CD8-positive, alpha-beta memory T cell (primary cell): ENCODE results near the gene PCDHGB5. TPM values are rescaled to one million over a fixed set of nuclear protein-coding genes. Genes with fewer than 3 reads are reported as not detected.
"Not testable (repeated sequence)": the region's sequence is repeated elsewhere in the genome, so short reads cannot be mapped to it uniquely, and the experiment has no call there.

Experiments used
- CTCF ChIA-PET: fragments of 350-600 bp; sonication (Branson Sonifier 250); formaldehyde crosslinking; loops from one replicate; lab custom pipeline; 2021; ENCODE audit warnings: antibody characterized with exemption; lab: Charles Lee
- POLR2A ChIA-PET: fragments of 350-600 bp; sonication (Branson Sonifier 250); formaldehyde crosslinking; loops from one replicate; lab custom pipeline; 2021; ENCODE audit warnings: antibody characterized with exemption; lab: Charles Lee
- DNase-seq, 5 donors: peaks; one replicate each; pipeline versions ENCODE4 v3.0.0 to v3.0.0-alpha.2; 2020 to 2022; ENCODE audit warnings: mixed read lengths in 1 of 5
- H3K27ac ChIP-seq: one replicate; pipeline ENCODE4 v1.7.0; 2013; ENCODE audit warnings: low read depth, mild to moderate bottlenecking, low read length, moderate library complexity
- H3K27me3 ChIP-seq: 2 replicates; pipeline ENCODE4 v1.7.0; 2013; ENCODE audit warnings: low read length, mild to moderate bottlenecking; ENCODE audit not compliant: insufficient read depth, poor library complexity, severe bottlenecking
- H3K36me3 ChIP-seq: 2 replicates; pipeline ENCODE4 v1.7.0; 2013; ENCODE audit warnings: mild to moderate bottlenecking, low read length, moderate library complexity; ENCODE audit not compliant: insufficient read depth
- H3K4me1 ChIP-seq: 2 replicates; pipeline ENCODE4 v1.7.0; 2013; ENCODE audit warnings: mild to moderate bottlenecking, low read length, moderate library complexity; ENCODE audit not compliant: insufficient read depth
- H3K4me3 ChIP-seq: 2 replicates; pipeline ENCODE4 v1.7.0; 2013; ENCODE audit warnings: mild to moderate bottlenecking, low read length
- H3K9me3 ChIP-seq: 2 replicates; pipeline ENCODE4 v1.7.0; 2013; ENCODE audit warnings: mild to moderate bottlenecking, low read length
- H3K27ac Mint-ChIP-seq, 8 donors: one replicate each; pipeline ENCODE4 v1.8.0; 2020 to 2021; ENCODE audit warnings: mixed read lengths in 8 of 8, mild to moderate bottlenecking in 6 of 8, inconsistent platforms in 3 of 8, moderate library complexity in 3 of 8
- H3K27me3 Mint-ChIP-seq, 2 donors: one replicate each; pipeline ENCODE4 v1.8.0; 2020 to 2021; ENCODE audit warnings: mixed read lengths in 2 of 2, mild to moderate bottlenecking in 1 of 2, moderate library complexity in 1 of 2
- H3K36me3 Mint-ChIP-seq, 3 donors: one replicate each; pipeline ENCODE4 v1.8.0; 2020 to 2021; ENCODE audit warnings: mixed read lengths in 3 of 3, inconsistent platforms in 1 of 3, mild to moderate bottlenecking in 1 of 3
- H3K4me1 Mint-ChIP-seq, 3 donors: one replicate each; pipeline ENCODE4 v1.8.0; 2020 to 2021; ENCODE audit warnings: mixed read lengths in 3 of 3, inconsistent platforms in 1 of 3, mild to moderate bottlenecking in 1 of 3
- H3K4me3 Mint-ChIP-seq, 7 donors: one replicate each; pipeline ENCODE4 v1.8.0; 2020 to 2021; ENCODE audit warnings: mixed read lengths in 7 of 7, mild to moderate bottlenecking in 6 of 7, moderate library complexity in 4 of 7, inconsistent platforms in 2 of 7
- H3K9me3 Mint-ChIP-seq, 5 donors: one replicate each; pipeline ENCODE4 v1.8.0; 2020 to 2022; ENCODE audit warnings: mixed read lengths in 5 of 5, mild to moderate bottlenecking in 3 of 5, moderate library complexity in 2 of 5, inconsistent platforms in 1 of 5
- polyA plus RNA-seq: library from polyadenylated mRNA; unstranded; fragments of 300-500 nt; fragmentation: Illumina TruSeq; gene quantifications from one replicate; pipeline ENCODE4 v1.2.3, GENCODE V29; 2021
- total RNA-seq, 2 experiments: library from RNA; stranded (reverse); gene quantifications; one replicate each; pipeline ENCODE4 v1.2.3, GENCODE V29; 2021

Gene PCDHGB5
- total and polyA plus RNA-seq, 3 experiments from 2014 or later, result 0.14 to 0.27 (median 0.22) TPM

GRCh38 chr5:141417494-141418172 lies 19.9 kb downstream of the PCDHGB5 start, which contains the start of gene PCDHGB7:
TSS of gene PCDHGB7 (plus strand) at chr5:141417677. CDS start at chr5:141417860, 183 bp downstream.
- peaks cover 72 to 84% of the 10 kb centered on the region in 2 donors for H3K27me3 Mint-ChIP-seq
- H3K27ac Mint-ChIP-seq, result peak within 1 kb of the TSS in 3 of 8 donors; percentile 30 to 69 (median 36)
- Histone ChIP-seq H3K27me3 (peaks cover 71% of the 10 kb centered on the region), H3K9me3 (peaks cover 13% of the 10 kb centered on the region)
- H3K36me3 ChIP-seq, H3K4me1 ChIP-seq, POLR2A ChIA-PET, H3K4me3 ChIP-seq, H3K27ac ChIP-seq: not testable (repeated sequence)
- H3K36me3 Mint-ChIP-seq, result peaks cover 0 to 22% (median 5%) of the 10 kb centered on the region in 3 donors
- CTCF ChIA-PET, result interaction anchor here (1.1 to 1.4 kb wide), 2 partner anchors 10 to 146 kb away, joined by 3 to 4 read pairs; partner anchors contain the start of gene PCDHGB6
- H3K4me1 Mint-ChIP-seq, result peaks cover 24 to 43% (median 27%) of the 10 kb centered on the region in 3 donors
- peak within 1 kb of the TSS; percentile 56 to 81 (median 68) for H3K4me3 Mint-ChIP-seq
- DNase-seq, result peak in 2 of 5 donors; percentile 16 to 32
- H3K9me3 Mint-ChIP-seq, result peaks cover 18 to 69% (median 66%) of the 10 kb centered on the region in 5 donors

DNA sequence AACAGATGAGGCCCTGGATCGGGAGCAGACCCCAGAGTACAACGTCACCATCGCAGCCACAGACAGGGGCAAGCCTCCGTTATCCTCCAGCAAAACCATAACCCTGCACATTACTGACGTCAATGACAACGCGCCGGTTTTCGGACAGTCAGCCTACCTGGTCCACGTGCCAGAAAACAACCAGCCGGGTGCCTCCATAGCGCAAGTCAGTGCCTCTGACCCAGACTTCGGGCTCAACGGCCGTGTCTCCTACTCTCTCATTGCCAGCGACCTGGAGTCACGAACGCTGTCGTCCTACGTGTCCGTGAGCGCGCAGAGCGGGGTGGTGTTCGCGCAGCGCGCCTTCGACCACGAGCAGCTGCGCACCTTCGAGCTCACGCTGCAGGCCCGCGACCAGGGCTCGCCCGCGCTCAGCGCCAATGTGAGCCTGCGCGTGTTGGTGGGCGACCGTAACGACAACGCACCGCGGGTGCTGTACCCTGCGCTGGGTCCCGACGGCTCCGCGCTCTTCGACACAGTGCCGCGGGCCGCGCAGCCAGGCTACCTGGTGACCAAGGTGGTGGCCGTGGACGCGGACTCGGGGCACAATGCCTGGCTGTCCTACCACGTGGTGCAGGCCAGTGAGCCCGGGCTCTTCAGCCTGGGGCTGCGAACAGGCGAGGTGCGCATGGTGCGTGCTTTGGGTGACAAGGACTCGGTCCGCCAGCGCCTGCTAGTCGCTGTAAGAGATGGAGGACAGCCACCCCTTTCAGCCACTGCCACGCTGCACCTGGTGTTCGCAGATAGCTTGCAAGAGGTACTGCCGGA lies 21.5 kb downstream of the PCDHGB5 start:
- CTCF ChIA-PET, result no interaction called here
- H3K36me3 Mint-ChIP-seq, result peaks cover 0 to 20% (median 4%) of the 10 kb centered on the region in 3 donors
- peak overlapping the region in 4 of 7 donors; percentile 5 to 68 (median 26) for H3K4me3 Mint-ChIP-seq

DNA sequence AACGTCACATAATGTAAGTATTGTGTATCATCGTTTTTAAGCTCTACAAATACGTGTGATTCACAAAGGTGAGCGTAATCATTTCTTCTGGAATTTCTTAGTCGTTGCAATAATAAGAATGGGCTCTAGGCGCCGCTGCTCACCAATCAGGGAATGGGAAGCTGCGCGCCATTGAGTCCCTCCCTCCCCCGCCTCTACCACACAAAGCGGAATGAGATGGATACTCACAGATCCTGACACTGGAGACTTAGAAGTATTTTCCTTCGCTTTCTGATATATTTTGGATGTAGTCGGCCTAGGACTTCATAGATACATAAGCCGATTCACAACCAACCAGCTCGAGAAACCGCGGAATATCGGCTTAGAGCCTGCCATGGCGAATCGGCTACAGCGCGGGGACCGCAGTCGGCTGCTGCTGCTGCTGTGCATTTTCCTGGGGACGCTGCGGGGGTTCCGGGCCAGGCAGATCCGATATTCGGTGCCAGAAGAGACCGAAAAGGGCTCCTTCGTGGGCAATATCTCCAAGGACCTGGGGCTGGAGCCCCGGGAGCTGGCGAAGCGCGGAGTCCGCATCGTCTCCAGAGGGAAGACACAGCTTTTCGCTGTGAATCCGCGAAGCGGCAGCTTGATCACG lies 23.2 kb downstream of the PCDHGB5 start, which contains the start of gene PCDHGA11:
Gene PCDHGA11 (plus strand): TSS at position 197 of the 634 bp plus-strand sequence. CDS start 177 bp downstream, at position 374.
- Mint-ChIP-seq H3K4me3 (peak within 1 kb of the TSS; percentile 68 to 81 (median 73)), H3K36me3 (peaks cover 0 to 13% (median 3%) of the 10 kb centered on the region in 3 donors), H3K9me3 (peaks cover 20 to 64% (median 56%) of the 10 kb centered on the region in 5 donors), H3K4me1 (peaks cover 7 to 17% (median 11%) of the 10 kb centered on the region in 3 donors), H3K27me3 (peaks cover 72 to 79% of the 10 kb centered on the region in 2 donors), H3K27ac (peak within 1 kb of the TSS in 4 of 8 donors; percentile 23 to 64 (median 35))
- peaks cover 13% of the 10 kb centered on the region for H3K9me3 ChIP-seq
- CTCF ChIA-PET, result interaction anchor here (1.2 kb wide), 1 partner anchor 101 kb away, joined by 3 read pairs; the partner anchor contains the start of gene TAF7
- no peaks in the 10 kb centered on the region for H3K4me1 ChIP-seq
- H3K27ac ChIP-seq, result no peak within 1 kb of the TSS
- H3K27me3 ChIP-seq, result peaks cover 47% of the 10 kb centered on the region
- DNase-seq, result peak in 2 of 5 donors; percentile 12 to 26
- POLR2A ChIA-PET, result no interaction called here
- peak within 1 kb of the TSS; percentile 6 for H3K4me3 ChIP-seq
- H3K36me3 ChIP-seq, result no peaks in the 10 kb centered on the region

More for the DNA sequence above, 21.5 kb downstream of the PCDHGB5 start:
- peaks cover 67 to 78% of the 10 kb centered on the region in 2 donors for H3K27me3 Mint-ChIP-seq
- Histone ChIP-seq H3K36me3 (no peaks in the 10 kb centered on the region), H3K9me3 (peaks cover 13% of the 10 kb centered on the region), H3K27ac (no peak overlapping the region), H3K27me3 (peaks cover 57% of the 10 kb centered on the region), H3K4me1 (no peaks in the 10 kb centered on the region), H3K4me3 (no peak overlapping the region)
- POLR2A ChIA-PET, result no interaction called here
- peaks cover 20 to 72% (median 59%) of the 10 kb centered on the region in 5 donors for H3K9me3 Mint-ChIP-seq
- H3K27ac Mint-ChIP-seq, result no peak overlapping the region
- DNase-seq, result no peak
- H3K4me1 Mint-ChIP-seq, result peaks cover 10 to 27% (median 17%) of the 10 kb centered on the region in 3 donors

DNA sequence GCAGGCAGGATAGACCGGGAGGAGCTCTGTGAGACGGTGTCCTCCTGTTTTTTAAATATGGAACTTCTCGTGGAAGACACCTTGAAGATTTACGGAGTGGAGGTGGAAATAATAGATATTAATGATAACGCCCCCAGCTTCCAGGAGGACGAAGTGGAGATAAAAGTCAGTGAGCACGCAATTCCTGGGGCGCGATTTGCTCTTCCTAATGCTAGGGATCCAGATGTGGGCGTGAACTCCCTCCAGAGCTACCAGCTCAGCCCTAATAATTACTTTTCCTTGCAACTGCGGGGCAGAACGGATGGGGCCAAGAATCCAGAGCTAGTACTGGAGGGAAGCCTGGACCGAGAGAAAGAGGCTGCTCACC lies 23.7 kb downstream of the PCDHGB5 start:
- H3K4me1 Mint-ChIP-seq, result peaks cover 7 to 17% (median 11%) of the 10 kb centered on the region in 3 donors
- H3K9me3 Mint-ChIP-seq, result peaks cover 20 to 63% (median 51%) of the 10 kb centered on the region in 5 donors
- peaks cover 0 to 13% (median 3%) of the 10 kb centered on the region in 3 donors for H3K36me3 Mint-ChIP-seq
- DNase-seq, result no peak
- CTCF ChIA-PET, result interaction anchor here (1.2 kb wide), 1 partner anchor 101 kb away, joined by 3 read pairs; the partner anchor contains the start of gene TAF7
- H3K9me3 ChIP-seq, result peaks cover 13% of the 10 kb centered on the region
- no peak overlapping the region for H3K27ac ChIP-seq
- peaks cover 42% of the 10 kb centered on the region for H3K27me3 ChIP-seq
- H3K36me3 ChIP-seq, result no peaks in the 10 kb centered on the region
- H3K4me1 ChIP-seq, result no peaks in the 10 kb centered on the region
- peak overlapping the region in 2 of 8 donors; percentile 23 to 64 for H3K27ac Mint-ChIP-seq
- no peak overlapping the region for H3K4me3 ChIP-seq
- peak overlapping the region; percentile 68 to 81 (median 73) for H3K4me3 Mint-ChIP-seq
- H3K27me3 Mint-ChIP-seq, result peaks cover 72 to 79% of the 10 kb centered on the region in 2 donors
- POLR2A ChIA-PET, result no interaction called here

DNA sequence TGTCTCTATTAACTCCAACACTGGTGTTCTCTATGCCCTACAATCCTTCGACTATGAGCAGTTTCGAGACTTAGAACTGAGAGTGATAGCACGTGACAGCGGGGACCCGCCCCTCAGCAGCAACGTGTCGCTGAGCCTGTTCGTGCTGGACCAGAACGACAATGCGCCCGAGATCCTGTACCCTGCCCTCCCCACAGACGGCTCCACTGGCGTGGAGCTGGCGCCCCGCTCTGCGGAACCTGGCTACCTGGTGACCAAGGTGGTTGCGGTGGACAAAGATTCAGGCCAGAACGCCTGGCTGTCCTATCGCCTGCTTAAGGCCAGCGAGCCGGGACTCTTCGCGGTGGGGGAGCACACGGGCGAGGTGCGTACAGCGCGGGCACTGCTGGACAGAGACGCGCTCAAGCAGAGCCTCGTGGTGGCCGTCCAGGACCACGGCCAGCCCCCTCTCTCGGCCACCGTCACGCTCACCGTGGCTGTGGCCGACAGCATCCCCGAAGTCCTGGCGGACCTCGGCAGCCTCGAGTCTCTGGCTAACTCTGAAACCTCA lies 25.1 kb downstream of the PCDHGB5 start:
- H3K4me1 Mint-ChIP-seq, result peaks cover 6 to 16% (median 10%) of the 10 kb centered on the region in 3 donors
- no peak overlapping the region for H3K27ac Mint-ChIP-seq
- H3K4me1 ChIP-seq, result no peaks in the 10 kb centered on the region
- H3K9me3 ChIP-seq, result peaks cover 13% of the 10 kb centered on the region
- peaks cover 20 to 62% (median 53%) of the 10 kb centered on the region in 5 donors for H3K9me3 Mint-ChIP-seq
- peaks cover 77% of the 10 kb centered on the region in 2 donors for H3K27me3 Mint-ChIP-seq
- ChIA-PET CTCF (no interaction called here), POLR2A (no interaction called here)
- H3K36me3 Mint-ChIP-seq, result peaks cover 0 to 13% (median 3%) of the 10 kb centered on the region in 3 donors
- DNase-seq, result no peak
- H3K4me3 Mint-ChIP-seq, result peak overlapping the region in 2 of 7 donors; percentile 18 to 39
- peaks cover 35% of the 10 kb centered on the region for H3K27me3 ChIP-seq
- H3K4me3 ChIP-seq, result no peak overlapping the region
- no peaks in the 10 kb centered on the region for H3K36me3 ChIP-seq
- no peak overlapping the region for H3K27ac ChIP-seq

- Mint-ChIP-seq H3K27me3 (peaks cover 70 to 72% of the 10 kb centered on the region in 2 donors), H3K9me3 (peaks cover 17 to 54% (median 52%) of the 10 kb centered on the region in 5 donors), H3K27ac (no peak overlapping the region), H3K4me3 (no peak overlapping the region), H3K36me3 (peaks cover 0 to 5% (median 0%) of the 10 kb centered on the region in 3 donors), H3K4me1 (peaks cover 8 to 11% (median 10%) of the 10 kb centered on the region in 3 donors)
- Histone ChIP-seq H3K36me3 (no peaks in the 10 kb centered on the region), H3K4me3 (no peak overlapping the region), H3K27me3 (peaks cover 8% of the 10 kb centered on the region), H3K4me1 (no peaks in the 10 kb centered on the region), H3K27ac (no peak overlapping the region), H3K9me3 (peaks cover 9% of the 10 kb centered on the region)
- POLR2A ChIA-PET, result no interaction called here
- DNase-seq, result no peak
- CTCF ChIA-PET, result no interaction called here
Measured at GRCh38 chr5:141427783-141428426, 30.2 kb downstream of the PCDHGB5 start.
